HepG2 (cell line): ENCODE measurements around the gene SMIM28. TPM values are rescaled to one million over a fixed set of nuclear protein-coding genes. Genes with fewer than 3 reads are reported as not detected.

ENCODE experiments used
- ARNT2 ChIP-seq: sonication (generic); formaldehyde crosslinking; IDR thresholded peaks from 2 replicates; pipeline ENCODE4 v1.8.0; 2022; ENCODE audit warnings: mild to moderate bottlenecking, low read depth, missing genetic modification reagents, moderate library complexity
- ATF4 ChIP-seq, 2 experiments: fragments of 450-650 bp in 1 of 2; sonication (generic) in 1 of 2; formaldehyde crosslinking; IDR thresholded peaks; 2 replicates each; pipeline versions ENCODE4 v1.5.0 to v1.8.0; 2020 to 2022; ENCODE audit warnings: mild to moderate bottlenecking in 1 of 2, missing genetic modification reagents in 1 of 2
- CBX5 ChIP-seq: sonication (generic); formaldehyde crosslinking; IDR thresholded peaks from 2 replicates; pipeline ENCODE4 v1.4.0; 2020; ENCODE audit warnings: missing genetic modification reagents, borderline replicate concordance
- EED ChIP-seq: sonication (generic); formaldehyde crosslinking; IDR thresholded peaks from 2 replicates; pipeline ENCODE4 v1.5.0; 2020; ENCODE audit warnings: mild to moderate bottlenecking, missing genetic modification reagents
- IKZF1 ChIP-seq: fragments of 450-650 bp; IDR thresholded peaks from 2 replicates; pipeline ENCODE4 v1.7.1; 2016
- KAT8 ChIP-seq: IDR thresholded peaks from 2 replicates; pipeline ENCODE4 v1.6.1; 2016; ENCODE audit warnings: missing genetic modification reagents, missing compliant biosample characterization
- LRRFIP1 ChIP-seq: sonication (generic); formaldehyde crosslinking; conservative IDR thresholded peaks from 2 replicates; pipeline ENCODE4 v1.4.0; 2020; ENCODE audit warnings: missing genetic modification reagents
- NRL ChIP-seq: sonication (generic); formaldehyde crosslinking; IDR thresholded peaks from 2 replicates; pipeline ENCODE4 v1.5.0; 2020; ENCODE audit warnings: missing genetic modification reagents, mild to moderate bottlenecking, moderate library complexity, borderline replicate concordance
- RBM39 ChIP-seq: fragments of 200-400 bp; formaldehyde crosslinking; IDR thresholded peaks from one replicate; pipeline ENCODE4 v1.6.1; 2018; ENCODE audit warnings: antibody characterized with exemption, mild to moderate bottlenecking, low read depth, low read length; ENCODE audit not compliant: poor library complexity, severe bottlenecking
- YEATS4 ChIP-seq: sonication (generic); formaldehyde crosslinking; IDR thresholded peaks from 2 replicates; pipeline ENCODE4 v1.4.0; 2020; ENCODE audit warnings: missing genetic modification reagents, borderline replicate concordance
- ZNF264 ChIP-seq: sonication (generic); formaldehyde crosslinking; IDR thresholded peaks from 2 replicates; pipeline ENCODE4 v1.4.0; 2020; ENCODE audit warnings: missing genetic modification reagents
- polyA plus RNA-seq, 8 experiments: library from polyadenylated mRNA; depleted of rRNA in 3 of 8; stranded (reverse) in 7 of 8; unstranded in 1 of 8; fragments of >200 nt; fragmentation: Illumina TruSeq in 4 of 8; extraction: Trizol in 4 of 8; gene quantifications; 2 replicates each; pipeline versions ENCODE4 v1.2.1 to v1.2.3, GENCODE V29; 2011 to 2016; ENCODE audit warnings: low read depth in 4 of 8, missing spikeins in 1 of 8, mixed read lengths in 1 of 8; ENCODE audit not compliant: insufficient read depth in 1 of 8
- total RNA-seq, 5 experiments: library from RNA; depleted of rRNA; stranded (reverse); fragments of >200 nt; fragmentation: Illumina TruSeq; extraction: Trizol; gene quantifications; 2 replicates each; pipeline ENCODE4 v1.2.3, GENCODE V29; 2016; ENCODE audit warnings: low read depth in 1 of 5
- TF ChIP-seq, protein P1 (sequence below): sonication (generic); formaldehyde crosslinking; IDR thresholded peaks from 2 replicates; pipeline ENCODE4 v1.4.0; 2020; ENCODE audit warnings: missing genetic modification reagents, borderline replicate concordance
- TF ChIP-seq, protein P2 (sequence below): sonication (generic); formaldehyde crosslinking; IDR thresholded peaks from 2 replicates; pipeline ENCODE4 v1.5.0; 2020; ENCODE audit warnings: mild to moderate bottlenecking, missing genetic modification reagents, borderline replicate concordance

SMIM28 gene
- total and polyA plus RNA-seq, 2 of the 13 experiments (the other 11 are each of a cell fraction or from before 2014, with no cell fraction given): not detected

GRCh38 chr6:138403801-138404665 is 26.3 kb downstream of the SMIM28 start, which contains the start of gene HEBP2 (continued):
- no peak for TF ChIP-seq LRRFIP1 (CRISPR knock-in tag)
- TF ChIP-seq RBM39: peak; percentile 93
- peak; percentile 69 for TF ChIP-seq KAT8
- TF ChIP-seq, protein P1, sequence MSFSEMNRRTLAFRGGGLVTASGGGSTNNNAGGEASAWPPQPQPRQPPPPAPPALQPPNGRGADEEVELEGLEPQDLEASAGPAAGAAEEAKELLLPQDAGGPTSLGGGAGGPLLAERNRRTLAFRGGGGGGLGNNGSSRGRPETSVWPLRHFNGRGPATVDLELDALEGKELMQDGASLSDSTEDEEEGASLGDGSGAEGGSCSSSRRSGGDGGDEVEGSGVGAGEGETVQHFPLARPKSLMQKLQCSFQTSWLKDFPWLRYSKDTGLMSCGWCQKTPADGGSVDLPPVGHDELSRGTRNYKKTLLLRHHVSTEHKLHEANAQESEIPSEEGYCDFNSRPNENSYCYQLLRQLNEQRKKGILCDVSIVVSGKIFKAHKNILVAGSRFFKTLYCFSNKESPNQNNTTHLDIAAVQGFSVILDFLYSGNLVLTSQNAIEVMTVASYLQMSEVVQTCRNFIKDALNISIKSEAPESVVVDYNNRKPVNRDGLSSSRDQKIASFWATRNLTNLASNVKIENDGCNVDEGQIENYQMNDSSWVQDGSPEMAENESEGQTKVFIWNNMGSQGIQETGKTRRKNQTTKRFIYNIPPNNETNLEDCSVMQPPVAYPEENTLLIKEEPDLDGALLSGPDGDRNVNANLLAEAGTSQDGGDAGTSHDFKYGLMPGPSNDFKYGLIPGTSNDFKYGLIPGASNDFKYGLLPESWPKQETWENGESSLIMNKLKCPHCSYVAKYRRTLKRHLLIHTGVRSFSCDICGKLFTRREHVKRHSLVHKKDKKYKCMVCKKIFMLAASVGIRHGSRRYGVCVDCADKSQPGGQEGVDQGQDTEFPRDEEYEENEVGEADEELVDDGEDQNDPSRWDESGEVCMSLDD: peak; percentile 80
- TF ChIP-seq IKZF1: no peak
- TF ChIP-seq ARNT2 (CRISPR knock-in tag): peak; percentile 84; the same call in 1 of the 2 replicates
- no peak; the same call in 1 of the 2 replicates for TF ChIP-seq CBX5 (CRISPR knock-in tag)
- TF ChIP-seq, protein P2, sequence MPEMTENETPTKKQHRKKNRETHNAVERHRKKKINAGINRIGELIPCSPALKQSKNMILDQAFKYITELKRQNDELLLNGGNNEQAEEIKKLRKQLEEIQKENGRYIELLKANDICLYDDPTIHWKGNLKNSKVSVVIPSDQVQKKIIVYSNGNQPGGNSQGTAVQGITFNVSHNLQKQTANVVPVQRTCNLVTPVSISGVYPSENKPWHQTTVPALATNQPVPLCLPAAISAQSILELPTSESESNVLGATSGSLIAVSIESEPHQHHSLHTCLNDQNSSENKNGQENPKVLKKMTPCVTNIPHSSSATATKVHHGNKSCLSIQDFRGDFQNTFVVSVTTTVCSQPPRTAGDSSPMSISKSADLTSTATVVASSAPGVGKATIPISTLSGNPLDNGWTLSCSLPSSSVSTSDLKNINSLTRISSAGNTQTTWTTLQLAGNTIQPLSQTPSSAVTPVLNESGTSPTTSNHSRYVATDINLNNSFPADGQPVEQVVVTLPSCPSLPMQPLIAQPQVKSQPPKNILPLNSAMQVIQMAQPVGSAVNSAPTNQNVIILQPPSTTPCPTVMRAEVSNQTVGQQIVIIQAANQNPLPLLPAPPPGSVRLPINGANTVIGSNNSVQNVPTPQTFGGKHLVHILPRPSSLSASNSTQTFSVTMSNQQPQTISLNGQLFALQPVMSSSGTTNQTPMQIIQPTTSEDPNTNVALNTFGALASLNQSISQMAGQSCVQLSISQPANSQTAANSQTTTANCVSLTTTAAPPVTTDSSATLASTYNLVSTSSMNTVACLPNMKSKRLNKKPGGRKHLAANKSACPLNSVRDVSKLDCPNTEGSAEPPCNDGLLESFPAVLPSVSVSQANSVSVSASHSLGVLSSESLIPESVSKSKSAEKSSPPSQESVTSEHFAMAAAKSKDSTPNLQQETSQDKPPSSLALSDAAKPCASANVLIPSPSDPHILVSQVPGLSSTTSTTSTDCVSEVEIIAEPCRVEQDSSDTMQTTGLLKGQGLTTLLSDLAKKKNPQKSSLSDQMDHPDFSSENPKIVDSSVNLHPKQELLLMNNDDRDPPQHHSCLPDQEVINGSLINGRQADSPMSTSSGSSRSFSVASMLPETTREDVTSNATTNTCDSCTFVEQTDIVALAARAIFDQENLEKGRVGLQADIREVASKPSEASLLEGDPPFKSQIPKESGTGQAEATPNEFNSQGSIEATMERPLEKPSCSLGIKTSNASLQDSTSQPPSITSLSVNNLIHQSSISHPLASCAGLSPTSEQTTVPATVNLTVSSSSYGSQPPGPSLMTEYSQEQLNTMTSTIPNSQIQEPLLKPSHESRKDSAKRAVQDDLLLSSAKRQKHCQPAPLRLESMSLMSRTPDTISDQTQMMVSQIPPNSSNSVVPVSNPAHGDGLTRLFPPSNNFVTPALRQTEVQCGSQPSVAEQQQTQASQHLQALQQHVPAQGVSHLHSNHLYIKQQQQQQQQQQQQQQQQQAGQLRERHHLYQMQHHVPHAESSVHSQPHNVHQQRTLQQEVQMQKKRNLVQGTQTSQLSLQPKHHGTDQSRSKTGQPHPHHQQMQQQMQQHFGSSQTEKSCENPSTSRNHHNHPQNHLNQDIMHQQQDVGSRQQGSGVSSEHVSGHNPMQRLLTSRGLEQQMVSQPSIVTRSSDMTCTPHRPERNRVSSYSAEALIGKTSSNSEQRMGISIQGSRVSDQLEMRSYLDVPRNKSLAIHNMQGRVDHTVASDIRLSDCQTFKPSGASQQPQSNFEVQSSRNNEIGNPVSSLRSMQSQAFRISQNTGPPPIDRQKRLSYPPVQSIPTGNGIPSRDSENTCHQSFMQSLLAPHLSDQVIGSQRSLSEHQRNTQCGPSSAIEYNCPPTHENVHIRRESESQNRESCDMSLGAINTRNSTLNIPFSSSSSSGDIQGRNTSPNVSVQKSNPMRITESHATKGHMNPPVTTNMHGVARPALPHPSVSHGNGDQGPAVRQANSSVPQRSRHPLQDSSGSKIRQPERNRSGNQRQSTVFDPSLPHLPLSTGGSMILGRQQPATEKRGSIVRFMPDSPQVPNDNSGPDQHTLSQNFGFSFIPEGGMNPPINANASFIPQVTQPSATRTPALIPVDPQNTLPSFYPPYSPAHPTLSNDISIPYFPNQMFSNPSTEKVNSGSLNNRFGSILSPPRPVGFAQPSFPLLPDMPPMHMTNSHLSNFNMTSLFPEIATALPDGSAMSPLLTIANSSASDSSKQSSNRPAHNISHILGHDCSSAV (CRISPR knock-in tag): peak; percentile 81; the same call in 1 of the 2 replicates
- 0 out of 2 replicates have a peak, but pooled peaks have one; percentile 4 for TF ChIP-seq EED (CRISPR knock-in tag)
- TF ChIP-seq YEATS4: peak; percentile 97
- TF ChIP-seq ATF4 (CRISPR knock-in tag; IDR thresholded peaks at IDR 0.05): peak in 1 of 2 experiments; percentile 88; a peak in 2 of 4 replicates
- peak; percentile 86 for TF ChIP-seq ZNF264 (CRISPR knock-in tag)
- TF ChIP-seq NRL (CRISPR knock-in tag): no peak; the same call in none of the 2 replicates
